Loucy (cell line): ENCODE measurements around the gene WDR37.

Experiments
- EZH2phosphoT487 ChIP-seq: fragments of 200-600 bp; IDR thresholded peaks from 2 replicates; pipeline ENCODE4 v1.6.1; 2018; ENCODE audit warnings: antibody characterized with exemption, mild to moderate bottlenecking, moderate library complexity, borderline replicate concordance
- TF ChIP-seq, protein P1 (sequence below): fragments of 200-600 bp; sonication (generic); conservative IDR thresholded peaks from 2 replicates; pipeline ENCODE4 v1.5.1; 2014; ENCODE audit warnings: mild to moderate bottlenecking, antibody characterized with exemption, low read length

DNA sequence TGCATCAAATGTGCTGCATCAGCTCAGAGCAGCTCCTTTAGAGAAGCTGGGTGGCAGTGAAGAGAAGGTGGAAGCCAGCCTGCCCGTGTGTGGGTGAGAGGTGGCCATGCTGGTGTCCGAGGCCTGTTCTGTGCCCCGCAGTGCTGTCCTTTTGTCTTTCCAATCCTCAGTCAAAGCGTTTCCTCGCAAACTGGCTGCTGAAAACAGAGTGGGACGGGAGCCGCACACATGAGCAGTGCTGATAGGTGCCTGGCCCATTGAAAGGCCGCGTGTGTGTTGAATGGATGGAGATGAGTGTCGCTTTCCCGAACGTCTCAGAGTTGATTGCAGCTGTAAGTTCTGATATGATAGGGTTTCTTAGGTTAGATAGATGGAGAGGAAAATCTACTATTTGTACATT is 39.3 kb downstream of the WDR37 start:
- TF ChIP-seq, protein P1, sequence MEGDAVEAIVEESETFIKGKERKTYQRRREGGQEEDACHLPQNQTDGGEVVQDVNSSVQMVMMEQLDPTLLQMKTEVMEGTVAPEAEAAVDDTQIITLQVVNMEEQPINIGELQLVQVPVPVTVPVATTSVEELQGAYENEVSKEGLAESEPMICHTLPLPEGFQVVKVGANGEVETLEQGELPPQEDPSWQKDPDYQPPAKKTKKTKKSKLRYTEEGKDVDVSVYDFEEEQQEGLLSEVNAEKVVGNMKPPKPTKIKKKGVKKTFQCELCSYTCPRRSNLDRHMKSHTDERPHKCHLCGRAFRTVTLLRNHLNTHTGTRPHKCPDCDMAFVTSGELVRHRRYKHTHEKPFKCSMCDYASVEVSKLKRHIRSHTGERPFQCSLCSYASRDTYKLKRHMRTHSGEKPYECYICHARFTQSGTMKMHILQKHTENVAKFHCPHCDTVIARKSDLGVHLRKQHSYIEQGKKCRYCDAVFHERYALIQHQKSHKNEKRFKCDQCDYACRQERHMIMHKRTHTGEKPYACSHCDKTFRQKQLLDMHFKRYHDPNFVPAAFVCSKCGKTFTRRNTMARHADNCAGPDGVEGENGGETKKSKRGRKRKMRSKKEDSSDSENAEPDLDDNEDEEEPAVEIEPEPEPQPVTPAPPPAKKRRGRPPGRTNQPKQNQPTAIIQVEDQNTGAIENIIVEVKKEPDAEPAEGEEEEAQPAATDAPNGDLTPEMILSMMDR: no peak
- TF ChIP-seq EZH2phosphoT487: no peak
